Right lobe of liver (tissue), 6 donors: Measurements from ENCODE around the gene ZNF322. TPM values are rescaled to one million over a fixed set of nuclear protein-coding genes. Genes with fewer than 3 reads are reported as not detected.

Experiments
- ATAC-seq, 4 donors: fragments of 200-7000 bp; cut with Tn5 transposase; one replicate each; pipeline ENCODE4 v1.9.1; 2020; ENCODE audit warnings: mild to moderate bottlenecking in 4 of 4, moderate library complexity in 4 of 4
- DNase-seq, 3 donors: peaks; one replicate each; pipeline ENCODE4 v3.0.0-alpha.2; 2020
- H3K27ac ChIP-seq, 3 donors: fragments of 200-600 bp; one replicate each; pipeline ENCODE4 v1.8.0; 2022
- H3K27me3 ChIP-seq, 2 donors: fragments of 200-600 bp; one replicate each; pipeline ENCODE4 v1.8.0; 2022
- H3K36me3 ChIP-seq, 4 donors: fragments of 200-600 bp; sonication (generic) in 1 of 4; one replicate each; pipeline versions ENCODE4 v1.5.1 to v1.8.0; 2017 to 2022; ENCODE audit warnings: control low read depth in 1 of 4
- H3K4me1 ChIP-seq, 4 donors: fragments of 200-600 bp; sonication (generic) in 1 of 4; one replicate each; pipeline versions ENCODE4 v1.5.1 to v1.8.0; 2017 to 2022; ENCODE audit warnings: control low read depth in 1 of 4
- H3K4me3 ChIP-seq, 3 donors: fragments of 200-600 bp; one replicate each; pipeline ENCODE4 v1.8.0; 2022
- H3K9me3 ChIP-seq, 4 donors: fragments of 200-600 bp; sonication (generic) in 1 of 4; one replicate each; pipeline versions ENCODE4 v1.5.1 to v1.8.0; 2017 to 2022; ENCODE audit warnings: control low read depth in 1 of 4
- POLR2A ChIP-seq: fragments of 450-650 bp; IDR thresholded peaks from one replicate; pipeline ENCODE4 v1.6.1; 2017; ENCODE audit warnings: antibody characterized with exemption, mild to moderate bottlenecking
- WGBS: methylation state at CpG from one replicate; pipeline ENCODE4 v1.1.6; 2018; ENCODE audit warnings: low coverage, low lambda C conversion rate; ENCODE audit not compliant: insufficient coverage; ENCODE audit errors: missing lambda C conversion rate; 5-methylcytosine and 5-hydroxymethylcytosine counted together
- intact Hi-C, 2 donors: fragments of 100-400 bp; cut with DNase I; formaldehyde crosslinking; loops; one replicate each; pipeline versions ENCODE4 v1.11.2 to v1.14.1; 2022
- total RNA-seq, 6 experiments: library from RNA; depleted of rRNA in 2 of 6; stranded (reverse); fragments of >200 nt in 2 of 6; fragmentation: NEBNext Ultra II Directional in 3 of 6; extraction: Animal tissue kit (Norgen Biotek cat#: 25700) in 3 of 6; gene quantifications; one replicate each; pipeline versions ENCODE4 v1.1.0 to v1.2.4, GENCODE V29; 2016 to 2023
- TF ChIP-seq, protein P1 (sequence below), 4 donors: fragments of 200-600 bp in 3 of 4; fragments of 450-650 bp in 1 of 4; IDR thresholded peaks; one replicate each; pipeline versions ENCODE4 v1.5.1 to v1.8.0; 2016 to 2022; ENCODE audit warnings: antibody characterized with exemption in 4 of 4, mild to moderate bottlenecking in 2 of 4
- donor health status: DM: no; HTN: yes; CAD: no.
- donor health status: DM: no; HTN: no; CAD: no.
- donor health status: DM: no; HTN: no; CAD: no.
- donor health status: DM: no; HTN: yes; CAD: no.
- donor health status: DM: no; HTN: yes; CAD: no.

The ZNF322 gene
- total RNA-seq, 6 experiments from 2014 or later: 2.9 to 10.3 (median 8.6) TPM

DNA sequence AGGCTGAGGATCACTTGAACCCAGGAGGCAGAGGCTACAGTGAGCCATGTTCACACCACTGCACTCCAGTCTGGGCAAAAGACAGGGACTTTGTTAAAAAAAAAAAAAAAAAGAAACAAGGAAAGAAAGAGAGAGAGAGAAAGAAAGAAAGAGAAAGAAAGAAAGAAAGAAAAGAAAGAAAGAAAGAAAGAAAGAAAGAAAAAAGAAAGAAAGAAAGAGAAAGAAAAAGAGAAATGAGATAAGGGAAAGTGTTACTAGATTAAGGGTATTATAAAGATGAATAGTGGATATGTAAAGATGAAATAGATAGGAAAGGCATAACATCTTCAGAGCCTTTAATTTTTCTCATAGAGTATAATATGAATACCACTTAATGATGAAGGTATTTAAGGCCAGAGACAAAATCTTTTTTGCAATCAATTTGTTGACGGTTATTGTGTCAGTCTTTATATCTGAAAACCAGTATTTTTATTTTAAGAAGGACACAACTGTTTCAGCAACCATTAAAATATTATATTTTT lies 36.1 kb downstream of the ZNF322 start:
- Histone ChIP-seq H3K27me3 (no peaks in the 10 kb centered on the region), H3K4me3 (no peak overlapping the region), H3K4me1 (no peaks in the 10 kb centered on the region), H3K9me3 (peaks cover 0 to 8% (median 0%) of the 10 kb centered on the region in 4 donors), H3K27ac (no peak overlapping the region), H3K36me3 (no peaks in the 10 kb centered on the region)
- intact Hi-C loops: no loop called here
- DNase-seq (no peak), ATAC-seq (no peak)
- 0% methylated on average over 1 of the region's 1 CpG for WGBS
- TF ChIP-seq, protein P1, sequence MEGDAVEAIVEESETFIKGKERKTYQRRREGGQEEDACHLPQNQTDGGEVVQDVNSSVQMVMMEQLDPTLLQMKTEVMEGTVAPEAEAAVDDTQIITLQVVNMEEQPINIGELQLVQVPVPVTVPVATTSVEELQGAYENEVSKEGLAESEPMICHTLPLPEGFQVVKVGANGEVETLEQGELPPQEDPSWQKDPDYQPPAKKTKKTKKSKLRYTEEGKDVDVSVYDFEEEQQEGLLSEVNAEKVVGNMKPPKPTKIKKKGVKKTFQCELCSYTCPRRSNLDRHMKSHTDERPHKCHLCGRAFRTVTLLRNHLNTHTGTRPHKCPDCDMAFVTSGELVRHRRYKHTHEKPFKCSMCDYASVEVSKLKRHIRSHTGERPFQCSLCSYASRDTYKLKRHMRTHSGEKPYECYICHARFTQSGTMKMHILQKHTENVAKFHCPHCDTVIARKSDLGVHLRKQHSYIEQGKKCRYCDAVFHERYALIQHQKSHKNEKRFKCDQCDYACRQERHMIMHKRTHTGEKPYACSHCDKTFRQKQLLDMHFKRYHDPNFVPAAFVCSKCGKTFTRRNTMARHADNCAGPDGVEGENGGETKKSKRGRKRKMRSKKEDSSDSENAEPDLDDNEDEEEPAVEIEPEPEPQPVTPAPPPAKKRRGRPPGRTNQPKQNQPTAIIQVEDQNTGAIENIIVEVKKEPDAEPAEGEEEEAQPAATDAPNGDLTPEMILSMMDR (IDR thresholded peaks at IDR 0.05): no peak
- TF ChIP-seq POLR2A: no peak

DNA sequence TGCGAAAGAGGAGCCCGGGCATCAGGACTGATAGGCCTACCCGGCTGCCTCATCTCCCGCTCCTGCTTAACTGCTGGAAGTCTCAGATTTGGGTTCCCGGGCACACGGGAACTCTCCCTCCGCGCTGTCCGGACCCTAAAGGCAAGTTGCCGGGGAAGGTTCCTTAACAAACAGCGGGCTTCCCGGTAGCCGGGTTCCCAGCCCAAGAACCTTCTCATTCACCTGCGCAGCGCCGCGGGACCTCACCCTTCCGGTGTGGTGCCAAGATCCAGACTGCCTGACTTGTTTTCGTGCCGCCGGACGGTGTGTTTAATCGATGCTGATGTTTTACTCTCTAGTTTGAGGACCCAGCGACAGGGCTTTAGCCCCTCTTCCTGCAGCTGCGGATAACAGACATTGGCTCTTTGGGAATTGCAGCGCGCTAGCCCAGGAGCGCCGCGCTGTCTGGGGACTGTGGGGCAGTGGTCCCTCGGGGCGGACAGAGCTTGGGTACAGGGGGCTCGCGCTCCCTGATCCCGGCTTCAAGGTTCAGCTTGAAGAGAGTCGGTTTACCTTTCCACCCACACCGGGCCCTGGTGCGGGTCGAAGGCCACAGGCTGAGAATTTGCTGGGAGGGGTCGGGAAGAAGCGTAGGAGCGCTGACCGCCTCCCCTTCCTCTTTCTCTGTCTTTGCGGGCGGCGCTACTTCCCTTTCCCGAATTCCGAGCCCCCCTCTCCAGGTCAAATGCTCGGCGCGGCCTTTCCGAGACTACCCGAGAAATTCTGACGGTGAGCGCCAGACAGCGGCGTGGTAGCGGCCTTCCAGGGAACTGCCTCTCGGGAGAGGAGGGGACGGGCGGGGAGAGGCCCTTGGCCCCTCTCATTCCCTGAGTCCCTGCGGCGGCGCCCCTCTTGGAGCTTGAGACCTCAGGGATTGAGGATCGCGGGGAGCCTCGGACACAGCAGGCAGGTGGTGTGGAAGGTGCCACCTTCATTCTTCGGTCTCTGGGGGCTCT lies 45.6 kb downstream of the ZNF322 start:
- peaks cover 0 to 12% (median 0%) of the 10 kb centered on the region in 4 donors for H3K4me1 ChIP-seq
- ATAC-seq (peak in 1 of 4 donors; percentile 31), DNase-seq (peak in 2 of 3 donors; percentile 24 to 55)
- 4% methylated on average over 29 of the region's 68 CpGs for WGBS
- intact Hi-C loops: no loop called here
- no peak overlapping the region for H3K27ac ChIP-seq
- no peaks in the 10 kb centered on the region for H3K9me3 ChIP-seq
- no peaks in the 10 kb centered on the region for H3K36me3 ChIP-seq
- TF ChIP-seq, protein P1 (IDR thresholded peaks at IDR 0.05): no peak
- TF ChIP-seq POLR2A: no peak
- peak overlapping the region in 1 of 3 donors; percentile 12 for H3K4me3 ChIP-seq
- H3K27me3 ChIP-seq: peaks cover 0 to 9% of the 10 kb centered on the region in 2 donors

DNA sequence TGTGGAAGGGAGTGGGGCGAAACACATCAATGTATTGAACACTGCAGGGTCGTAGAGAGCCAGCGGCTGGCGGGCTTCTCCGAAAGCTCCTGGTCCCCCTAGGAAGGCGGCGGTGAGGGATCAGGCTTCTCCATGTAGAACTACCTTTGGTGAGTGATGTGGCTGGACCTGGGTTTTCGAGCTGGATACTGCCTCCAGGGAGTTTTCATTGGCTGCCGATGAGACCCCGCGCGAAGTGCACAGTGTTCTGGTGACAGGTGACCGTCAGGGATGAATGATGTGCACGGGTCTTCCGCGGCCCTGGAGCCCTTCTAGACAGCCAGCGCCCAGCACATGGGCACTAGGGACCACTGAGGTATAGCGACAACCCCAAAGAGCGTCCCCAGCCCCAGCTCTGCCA lies 46.3 kb downstream of the ZNF322 start:
- 39% methylated on average over 14 of the region's 19 CpGs for WGBS
- Histone ChIP-seq H3K27me3 (peaks cover 0 to 9% of the 10 kb centered on the region in 2 donors), H3K36me3 (no peaks in the 10 kb centered on the region), H3K9me3 (no peaks in the 10 kb centered on the region), H3K27ac (no peak overlapping the region), H3K4me1 (peaks cover 0 to 12% (median 0%) of the 10 kb centered on the region in 4 donors), H3K4me3 (no peak overlapping the region)
- no peak for DNase-seq
- intact Hi-C loops: no loop called here
- no peak for ATAC-seq
- TF ChIP-seq, protein P1 (IDR thresholded peaks at IDR 0.05): no peak
- no peak for TF ChIP-seq POLR2A

DNA sequence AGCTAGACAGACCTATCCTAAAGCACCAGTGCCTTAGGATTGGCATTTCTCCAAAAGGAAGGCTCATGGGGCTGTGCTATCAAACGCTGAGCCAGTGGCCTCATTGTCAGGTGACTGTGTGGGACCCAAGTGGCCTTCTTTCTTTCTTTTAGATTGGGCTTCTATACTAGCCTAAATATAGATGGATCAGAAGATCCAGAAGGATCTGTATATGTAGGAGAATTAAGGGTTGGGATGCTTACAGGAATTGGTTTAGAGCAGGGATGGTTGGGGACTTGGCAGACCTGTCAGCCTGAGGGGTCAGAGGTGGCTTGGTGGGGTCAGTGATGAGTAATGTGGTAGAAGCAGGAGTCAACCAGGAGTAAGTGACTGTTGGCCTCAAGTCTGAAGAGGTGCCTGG lies 47.9 kb downstream of the ZNF322 start:
- H3K27me3 ChIP-seq: peaks cover 0 to 9% of the 10 kb centered on the region in 2 donors
- no peaks in the 10 kb centered on the region for H3K36me3 ChIP-seq
- no peak for DNase-seq
- ATAC-seq: no peak
- TF ChIP-seq, protein P1 (IDR thresholded peaks at IDR 0.05): no peak
- no peak for TF ChIP-seq POLR2A
- 44% methylated on average over 1 of the region's 1 CpG for WGBS
- no peaks in the 10 kb centered on the region for H3K9me3 ChIP-seq
- intact Hi-C loops: no loop called here
- H3K27ac ChIP-seq: no peak overlapping the region
- peaks cover 0 to 12% (median 0%) of the 10 kb centered on the region in 4 donors for H3K4me1 ChIP-seq
- no peak overlapping the region for H3K4me3 ChIP-seq
